HEK293 (cell line): Measurements from ENCODE around the gene VSTM4.

Experiments used
- CTCF ChIA-PET: fragments of 350-600 bp; formaldehyde crosslinking; extraction: SDS; loops from one replicate; lab custom pipeline; 2021; ENCODE audit warnings: antibody characterized with exemption; lab: Yijun Ruan, JAX
- POLR2A ChIA-PET: fragments of 300-600 bp; formaldehyde crosslinking; extraction: SDS; loops from one replicate; lab custom pipeline; 2020; ENCODE audit warnings: antibody characterized with exemption, inconsistent platforms; lab: Yijun Ruan, JAX
- H3K27ac ChIP-seq: fragments of 200-500 bp; sonication (Bioruptor generic); 2 replicates; pipeline ENCODE4 v1.5.1; 2014; ENCODE audit warnings: low read depth, low read length, control low read depth, inconsistent platforms; ENCODE audit errors: extremely low read depth
- H3K36me3 ChIP-seq, 2 experiments: fragments of 200-500 bp in 1 of 2; sonication (Bioruptor generic) in 1 of 2; 1 replicate in 1 of 2; 2 replicates in 1 of 2; pipeline ENCODE4 v1.5.1; 2014 to 2017; ENCODE audit warnings: inconsistent platforms in 2 of 2, low read length in 2 of 2; ENCODE audit not compliant: control insufficient read depth in 2 of 2, insufficient read depth in 1 of 2
- H3K4me1 ChIP-seq: fragments of 200-500 bp; sonication (Bioruptor generic); 2 replicates; pipeline ENCODE4 v1.5.1; 2014; ENCODE audit warnings: mild to moderate bottlenecking, low read length, inconsistent platforms; ENCODE audit not compliant: control insufficient read depth, insufficient read depth
- H3K4me3 ChIP-seq: 2 replicates; pipeline ENCODE4 v1.5.1; 2011; ENCODE audit warnings: low read depth, mild to moderate bottlenecking, control low read depth, low read length, moderate library complexity
- H3K9me3 ChIP-seq: fragments of 200-500 bp; sonication (Bioruptor generic); 2 replicates; pipeline ENCODE4 v1.5.1; 2014; ENCODE audit warnings: low read depth, low read length, inconsistent platforms; ENCODE audit not compliant: control insufficient read depth, insufficient read depth
- EGR2 ChIP-seq: fragments of 450-650 bp; formaldehyde crosslinking; IDR thresholded peaks from 2 replicates; pipeline ENCODE4 v1.5.1; 2016; ENCODE audit warnings: low read depth, missing biosample characterization, missing genetic modification characterization
- HOXC10 ChIP-seq: sonication (generic); formaldehyde crosslinking; IDR thresholded peaks from 2 replicates; pipeline ENCODE4 v1.8.1; 2023; ENCODE audit warnings: mild to moderate bottlenecking, missing genetic modification reagents
- IKZF3 ChIP-seq: fragments of 450-650 bp; IDR thresholded peaks from 2 replicates; pipeline ENCODE4 v1.5.0; 2018; ENCODE audit warnings: missing biosample characterization, mild to moderate bottlenecking, missing genetic modification characterization, moderate library complexity
- KLF16 ChIP-seq: fragments of 450-650 bp; formaldehyde crosslinking; IDR thresholded peaks from 2 replicates; pipeline ENCODE4 v1.5.1; 2017; ENCODE audit warnings: missing biosample characterization, missing genetic modification characterization
- OSR2 ChIP-seq: fragments of 450-650 bp; formaldehyde crosslinking; IDR thresholded peaks from 2 replicates; pipeline ENCODE4 v1.5.1; 2016; ENCODE audit warnings: missing biosample characterization, missing genetic modification characterization
- SETDB1 ChIP-seq: IDR thresholded peaks from one replicate; pipeline ENCODE4 v1.6.1; 2017; ENCODE audit warnings: mild to moderate bottlenecking, low read length, moderate library complexity, mixed read lengths; ENCODE audit not compliant: insufficient read length
- ZFHX2 ChIP-seq: fragments of 450-650 bp; formaldehyde crosslinking; conservative IDR thresholded peaks from 2 replicates; pipeline ENCODE4 v1.5.1; 2016; ENCODE audit warnings: missing biosample characterization, missing genetic modification characterization
- ZNF146 ChIP-seq: fragments of 450-650 bp; formaldehyde crosslinking; IDR thresholded peaks from 2 replicates; pipeline ENCODE4 v1.5.1; 2016; ENCODE audit warnings: missing biosample characterization, missing genetic modification characterization
- ZNF37A ChIP-seq: fragments of 450-650 bp; IDR thresholded peaks from 2 replicates; pipeline ENCODE4 v1.5.1; 2018; ENCODE audit warnings: missing biosample characterization, missing genetic modification characterization
- ZNF791 ChIP-seq: fragments of 450-650 bp; formaldehyde crosslinking; IDR thresholded peaks from 2 replicates; pipeline ENCODE4 v1.5.1; 2016; ENCODE audit warnings: missing biosample characterization, missing genetic modification characterization
- TF ChIP-seq, protein P1 (sequence below): fragments of 450-650 bp; formaldehyde crosslinking; IDR thresholded peaks from 2 replicates; pipeline ENCODE4 v1.5.1; 2016; ENCODE audit warnings: missing biosample characterization, missing genetic modification characterization
- TF ChIP-seq, protein P2 (sequence below): fragments of 450-650 bp; formaldehyde crosslinking; IDR thresholded peaks from 2 replicates; pipeline ENCODE4 v1.5.1; 2016; ENCODE audit warnings: missing biosample characterization, missing genetic modification characterization
- TF ChIP-seq, protein P3 (sequence below): fragments of 450-650 bp; formaldehyde crosslinking; optimal IDR thresholded peaks from 2 replicates; pipeline ENCODE3; 2016; ENCODE audit warnings: missing biosample characterization, mild to moderate bottlenecking, missing genetic modification characterization
- TF ChIP-seq, protein P4 (sequence below): fragments of 450-650 bp; formaldehyde crosslinking; IDR thresholded peaks from 2 replicates; pipeline ENCODE4 v1.5.1; 2016; ENCODE audit warnings: missing biosample characterization, missing genetic modification characterization

Gene VSTM4

DNA sequence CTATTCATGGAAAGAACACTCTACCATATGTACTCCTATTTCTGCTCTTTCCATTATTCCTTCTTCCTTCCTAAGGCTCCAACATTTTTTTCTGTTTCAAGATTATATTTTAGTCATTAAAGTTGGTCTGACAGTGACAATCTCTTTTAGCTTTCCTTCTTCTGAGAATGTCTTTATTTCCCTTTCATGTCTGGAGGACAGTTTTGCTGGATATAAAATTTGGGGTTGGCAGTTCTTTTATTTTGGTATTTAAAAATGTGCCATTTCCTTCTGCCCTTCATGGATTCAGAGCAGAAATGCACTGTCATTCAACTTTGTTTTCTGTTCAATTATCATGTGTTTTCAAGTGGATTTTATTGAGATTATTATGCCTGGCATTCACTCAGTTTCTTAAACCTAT lies 53.1 kb downstream of the VSTM4 start:
- POLR2A ChIA-PET = no interaction called here
- TF ChIP-seq ZNF791 (tag by site-specific recombination) (no peak), SETDB1 (peak; percentile 78)
- Histone ChIP-seq H3K36me3 (peaks cover 0 to 7% of the 10 kb centered on the region in 2 experiments; a peak in 1 of 3 replicates), H3K4me3 (no peak overlapping the region), H3K9me3 (no peaks in the 10 kb centered on the region), H3K4me1 (no peaks in the 10 kb centered on the region), H3K27ac (no peak overlapping the region)
- CTCF ChIA-PET = interaction anchor here (0.5 kb wide), 1 partner anchor 8 kb away, joined by 3 read pairs; no protein-coding TSS in a partner anchor

DNA sequence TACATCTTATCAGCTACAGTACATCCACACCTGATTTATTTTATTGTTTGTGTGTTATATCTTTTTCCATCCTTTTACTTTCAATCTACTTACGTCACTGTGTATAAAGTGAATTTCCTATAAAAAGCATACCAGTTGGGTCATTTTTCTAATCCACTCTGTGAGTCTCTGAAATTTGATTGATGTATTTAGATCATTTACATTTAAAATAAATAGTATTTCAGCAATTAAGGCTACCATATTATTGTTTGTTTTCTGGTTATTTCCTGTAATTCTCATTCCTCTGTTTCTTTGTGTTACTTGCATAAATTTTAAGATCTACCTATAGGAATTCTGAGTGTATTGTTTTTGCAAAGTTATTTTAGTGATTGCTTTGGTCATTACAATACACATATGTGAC lies 53.7 kb downstream of the VSTM4 start:
- H3K4me3 ChIP-seq = no peak overlapping the region
- no peaks in the 10 kb centered on the region for H3K9me3 ChIP-seq
- H3K27ac ChIP-seq = no peak overlapping the region
- H3K36me3 ChIP-seq = peaks cover 0 to 7% of the 10 kb centered on the region in 2 experiments; a peak in 1 of 3 replicates
- ChIA-PET CTCF (no interaction called here), POLR2A (no interaction called here)
- TF ChIP-seq ZFHX2 = no peak
- no peaks in the 10 kb centered on the region for H3K4me1 ChIP-seq

DNA sequence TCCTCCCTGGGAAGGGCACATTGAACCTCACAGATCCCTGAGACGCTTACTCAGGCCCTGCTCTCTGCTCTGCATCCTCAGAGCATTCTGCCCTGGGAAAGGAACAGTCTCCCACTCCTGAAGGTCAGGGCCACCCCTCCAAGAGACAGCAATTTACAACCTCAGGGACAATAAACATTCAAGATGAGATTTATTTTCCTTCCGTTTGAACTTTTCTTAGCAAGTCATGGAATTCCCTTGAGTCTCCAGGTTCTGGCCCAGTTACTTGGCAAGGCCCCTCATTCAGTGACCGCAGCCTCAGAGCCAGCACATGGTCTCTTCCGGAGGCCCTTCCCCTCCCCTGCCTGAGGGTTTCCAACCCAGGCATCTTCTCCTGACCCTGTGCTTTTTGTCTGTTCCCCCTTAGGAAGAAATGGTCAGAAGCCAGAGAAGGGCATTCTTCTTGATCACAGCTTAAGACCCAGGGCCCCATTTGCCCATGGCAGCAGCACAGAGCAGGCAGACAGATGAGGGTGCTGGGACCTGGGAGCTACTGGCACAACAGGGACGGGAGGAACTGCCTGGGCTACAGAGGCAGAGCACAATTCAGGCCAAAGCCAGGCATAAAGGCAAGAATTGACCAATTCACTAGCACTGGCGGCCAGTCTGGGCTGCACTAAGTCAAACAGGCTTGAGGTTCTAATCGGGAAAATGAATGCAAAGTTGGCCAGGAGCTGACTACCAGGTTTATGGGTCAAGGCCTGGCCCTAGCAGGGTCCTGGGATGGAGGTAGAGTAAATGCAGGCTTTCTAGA lies 56.7 kb downstream of the VSTM4 start:
- ChIA-PET CTCF (no interaction called here), POLR2A (no interaction called here)
- no peak overlapping the region for H3K27ac ChIP-seq
- peaks cover 0 to 4% of the 10 kb centered on the region in 2 experiments; a peak in 1 of 3 replicates for H3K36me3 ChIP-seq
- H3K4me1 ChIP-seq = no peaks in the 10 kb centered on the region
- no peak overlapping the region for H3K4me3 ChIP-seq
- TF ChIP-seq ZNF37A (tag by site-specific recombination) (no peak), ZNF146 (tag by site-specific recombination) (no peak), KLF16 (tag by site-specific recombination) (no peak), EGR2 (tag by site-specific recombination) (no peak), OSR2 (tag by site-specific recombination) (no peak), HOXC10 (no peak)
- TF ChIP-seq, protein P1, sequence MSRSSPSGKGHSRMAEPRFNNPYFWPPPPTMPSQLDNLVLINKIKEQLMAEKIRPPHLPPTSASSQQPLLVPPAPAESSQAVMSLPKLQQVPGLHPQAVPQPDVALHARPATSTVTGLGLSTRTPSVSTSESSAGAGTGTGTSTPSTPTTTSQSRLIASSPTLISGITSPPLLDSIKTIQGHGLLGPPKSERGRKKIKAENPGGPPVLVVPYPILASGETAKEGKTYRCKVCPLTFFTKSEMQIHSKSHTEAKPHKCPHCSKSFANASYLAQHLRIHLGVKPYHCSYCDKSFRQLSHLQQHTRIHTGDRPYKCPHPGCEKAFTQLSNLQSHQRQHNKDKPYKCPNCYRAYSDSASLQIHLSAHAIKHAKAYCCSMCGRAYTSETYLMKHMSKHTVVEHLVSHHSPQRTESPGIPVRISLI (tag by site-specific recombination) = no peak
- TF ChIP-seq, protein P2, sequence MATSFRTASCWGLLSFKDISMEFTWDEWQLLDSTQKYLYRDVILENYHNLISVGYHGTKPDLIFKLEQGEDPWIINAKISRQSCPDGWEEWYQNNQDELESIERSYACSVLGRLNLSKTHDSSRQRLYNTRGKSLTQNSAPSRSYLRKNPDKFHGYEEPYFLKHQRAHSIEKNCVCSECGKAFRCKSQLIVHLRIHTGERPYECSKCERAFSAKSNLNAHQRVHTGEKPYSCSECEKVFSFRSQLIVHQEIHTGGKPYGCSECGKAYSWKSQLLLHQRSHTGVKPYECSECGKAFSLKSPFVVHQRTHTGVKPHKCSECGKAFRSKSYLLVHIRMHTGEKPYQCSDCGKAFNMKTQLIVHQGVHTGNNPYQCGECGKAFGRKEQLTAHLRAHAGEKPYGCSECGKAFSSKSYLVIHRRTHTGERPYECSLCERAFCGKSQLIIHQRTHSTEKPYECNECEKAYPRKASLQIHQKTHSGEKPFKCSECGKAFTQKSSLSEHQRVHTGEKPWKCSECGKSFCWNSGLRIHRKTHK = no peak
- TF ChIP-seq, protein P3, sequence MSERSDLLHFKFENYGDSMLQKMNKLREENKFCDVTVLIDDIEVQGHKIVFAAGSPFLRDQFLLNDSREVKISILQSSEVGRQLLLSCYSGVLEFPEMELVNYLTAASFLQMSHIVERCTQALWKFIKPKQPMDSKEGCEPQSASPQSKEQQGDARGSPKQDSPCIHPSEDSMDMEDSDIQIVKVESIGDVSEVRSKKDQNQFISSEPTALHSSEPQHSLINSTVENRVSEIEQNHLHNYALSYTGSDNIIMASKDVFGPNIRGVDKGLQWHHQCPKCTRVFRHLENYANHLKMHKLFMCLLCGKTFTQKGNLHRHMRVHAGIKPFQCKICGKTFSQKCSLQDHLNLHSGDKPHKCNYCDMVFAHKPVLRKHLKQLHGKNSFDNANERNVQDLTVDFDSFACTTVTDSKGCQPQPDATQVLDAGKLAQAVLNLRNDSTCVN = no peak
- no peaks in the 10 kb centered on the region for H3K9me3 ChIP-seq

DNA sequence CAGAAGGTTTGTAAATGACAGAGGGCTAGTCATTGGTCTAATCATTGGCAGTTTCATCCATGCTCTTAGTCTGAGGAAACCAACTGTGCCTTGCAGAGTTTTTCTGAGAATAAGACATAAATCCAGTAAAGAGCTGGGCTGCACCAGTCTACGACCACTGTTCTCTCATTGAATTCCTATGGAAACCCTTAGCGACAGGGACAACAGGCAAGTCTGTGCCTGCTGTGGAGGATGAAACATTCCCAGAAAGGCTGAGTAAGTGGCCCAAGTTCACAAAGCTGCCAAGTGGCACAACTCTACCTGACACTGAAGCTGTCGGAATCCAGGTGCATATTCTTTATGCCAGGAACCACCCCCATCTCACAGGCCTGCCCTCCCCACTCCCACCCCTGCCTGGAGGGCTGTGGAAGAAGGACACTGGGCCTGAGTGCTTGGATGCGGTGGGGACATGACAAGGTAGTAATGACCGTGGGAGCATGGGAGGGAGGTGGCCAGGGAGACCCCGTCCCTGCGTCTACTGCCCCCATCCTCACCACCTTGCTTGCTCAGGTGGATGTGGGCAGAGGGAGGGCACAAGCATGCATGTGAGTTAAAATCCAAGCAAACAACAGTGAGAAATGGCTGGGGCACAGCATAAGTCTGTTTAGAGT lies 58.0 kb downstream of the VSTM4 start:
- no peaks in the 10 kb centered on the region for H3K36me3 ChIP-seq
- TF ChIP-seq, protein P4, sequence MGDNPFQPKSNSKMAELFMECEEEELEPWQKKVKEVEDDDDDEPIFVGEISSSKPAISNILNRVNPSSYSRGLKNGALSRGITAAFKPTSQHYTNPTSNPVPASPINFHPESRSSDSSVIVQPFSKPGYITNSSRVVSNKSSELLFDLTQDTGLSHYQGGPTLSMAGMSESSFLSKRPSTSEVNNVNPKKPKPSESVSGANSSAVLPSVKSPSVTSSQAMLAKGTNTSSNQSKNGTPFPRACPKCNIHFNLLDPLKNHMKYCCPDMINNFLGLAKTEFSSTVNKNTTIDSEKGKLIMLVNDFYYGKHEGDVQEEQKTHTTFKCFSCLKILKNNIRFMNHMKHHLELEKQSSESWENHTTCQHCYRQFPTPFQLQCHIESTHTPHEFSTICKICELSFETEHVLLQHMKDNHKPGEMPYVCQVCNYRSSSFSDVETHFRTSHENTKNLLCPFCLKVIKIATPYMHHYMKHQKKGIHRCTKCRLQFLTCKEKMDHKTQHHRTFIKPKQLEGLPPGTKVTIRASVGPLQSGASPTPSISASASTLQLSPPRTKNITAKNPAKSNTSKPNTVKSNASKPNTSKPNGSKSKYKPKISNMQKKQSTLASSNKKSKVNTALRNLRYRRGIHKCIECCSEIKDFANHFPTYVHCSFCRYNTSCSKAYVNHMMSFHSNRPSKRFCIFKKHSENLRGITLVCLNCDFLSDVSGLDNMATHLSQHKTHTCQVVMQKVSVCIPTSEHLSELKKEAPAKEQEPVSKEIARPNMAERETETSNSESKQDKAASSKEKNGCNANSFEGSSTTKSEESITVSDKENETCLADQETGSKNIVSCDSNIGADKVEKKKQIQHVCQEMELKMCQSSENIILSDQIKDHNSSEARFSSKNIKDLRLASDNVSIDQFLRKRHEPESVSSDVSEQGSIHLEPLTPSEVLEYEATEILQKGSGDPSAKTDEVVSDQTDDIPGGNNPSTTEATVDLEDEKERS (tag by site-specific recombination) = no peak
- TF ChIP-seq IKZF3 = no peak
- CTCF ChIA-PET = no interaction called here

More for the DNA sequence above, 58.0 kb downstream of the VSTM4 start:
- no peak overlapping the region for H3K27ac ChIP-seq
- POLR2A ChIA-PET = no interaction called here
- no peaks in the 10 kb centered on the region for H3K4me1 ChIP-seq
- no peaks in the 10 kb centered on the region for H3K9me3 ChIP-seq
- H3K4me3 ChIP-seq = no peak overlapping the region
